ENCODE data around the gene SLC22A23.

Gene SLC22A23

GRCh38 chr6:3294921-3295871 lies 161.7 kb downstream of the SLC22A23 start:
- H3K4me3 ChIP-seq (ENCODE audit: low read length): no peak overlapping the region
- TF ChIP-seq, protein P1, sequence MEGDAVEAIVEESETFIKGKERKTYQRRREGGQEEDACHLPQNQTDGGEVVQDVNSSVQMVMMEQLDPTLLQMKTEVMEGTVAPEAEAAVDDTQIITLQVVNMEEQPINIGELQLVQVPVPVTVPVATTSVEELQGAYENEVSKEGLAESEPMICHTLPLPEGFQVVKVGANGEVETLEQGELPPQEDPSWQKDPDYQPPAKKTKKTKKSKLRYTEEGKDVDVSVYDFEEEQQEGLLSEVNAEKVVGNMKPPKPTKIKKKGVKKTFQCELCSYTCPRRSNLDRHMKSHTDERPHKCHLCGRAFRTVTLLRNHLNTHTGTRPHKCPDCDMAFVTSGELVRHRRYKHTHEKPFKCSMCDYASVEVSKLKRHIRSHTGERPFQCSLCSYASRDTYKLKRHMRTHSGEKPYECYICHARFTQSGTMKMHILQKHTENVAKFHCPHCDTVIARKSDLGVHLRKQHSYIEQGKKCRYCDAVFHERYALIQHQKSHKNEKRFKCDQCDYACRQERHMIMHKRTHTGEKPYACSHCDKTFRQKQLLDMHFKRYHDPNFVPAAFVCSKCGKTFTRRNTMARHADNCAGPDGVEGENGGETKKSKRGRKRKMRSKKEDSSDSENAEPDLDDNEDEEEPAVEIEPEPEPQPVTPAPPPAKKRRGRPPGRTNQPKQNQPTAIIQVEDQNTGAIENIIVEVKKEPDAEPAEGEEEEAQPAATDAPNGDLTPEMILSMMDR (conservative IDR thresholded peaks at IDR 0.05; ENCODE audit: low read length): no peak
- DNase-seq (ENCODE audit: low read depth): no peak

GRCh38 chr6:3294396-3294795 lies 162.5 kb downstream of the SLC22A23 start:
- DNase-seq (ENCODE audit: low read depth): no peak
- H3K4me3 ChIP-seq (ENCODE audit: low read length): no peak overlapping the region
- TF ChIP-seq, protein P1 (conservative IDR thresholded peaks at IDR 0.05; ENCODE audit: low read length): no peak

DNA sequence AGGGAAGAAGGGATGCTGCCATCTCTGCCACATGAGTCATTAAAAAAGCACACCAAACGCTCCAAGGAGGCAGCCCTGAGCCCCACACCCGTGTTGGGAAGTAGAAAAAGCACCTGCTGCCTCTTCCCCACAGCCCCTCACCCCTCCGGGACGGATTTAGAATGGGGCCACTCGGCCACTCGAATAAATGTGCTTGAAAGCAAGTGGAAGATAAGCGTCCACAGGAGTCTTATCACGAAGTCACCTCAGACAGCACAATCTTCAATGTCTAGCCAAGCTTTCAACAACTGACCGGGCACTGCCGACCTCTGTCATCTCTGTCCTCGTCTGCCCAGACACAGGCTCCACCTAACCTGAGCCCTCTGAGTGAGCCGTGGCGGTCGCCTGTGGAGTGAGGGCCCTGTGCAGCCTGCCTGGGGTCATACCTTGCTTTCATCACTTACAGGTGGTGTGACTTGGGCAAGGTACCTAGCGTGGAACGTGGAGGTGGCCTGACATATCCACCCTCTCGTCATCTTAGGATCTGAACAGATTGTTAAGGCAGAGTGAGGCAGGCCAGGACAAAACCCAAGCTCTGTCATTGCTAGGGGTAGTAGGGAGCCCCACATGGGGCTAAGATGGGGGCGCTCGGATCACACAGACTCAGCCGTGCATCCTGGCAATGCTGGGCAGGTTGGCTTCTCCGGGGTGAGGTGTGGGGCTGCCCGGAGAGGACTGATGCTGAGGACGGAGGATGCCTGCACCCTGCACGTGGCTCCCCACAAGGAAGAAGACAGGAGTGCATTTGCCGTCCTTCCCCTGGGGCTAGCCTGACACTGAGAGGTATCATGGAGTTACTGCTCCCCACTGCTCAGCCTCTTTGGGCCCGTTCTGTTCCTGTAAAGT lies 163.3 kb downstream of the SLC22A23 start:
- TF ChIP-seq, protein P1 (conservative IDR thresholded peaks at IDR 0.05; ENCODE audit: low read length): no peak
- no peak overlapping the region for H3K4me3 ChIP-seq (ENCODE audit: low read length)
- DNase-seq (ENCODE audit: low read depth): no peak

GRCh38 chr6:3292431-3293197 lies 164.2 kb downstream of the SLC22A23 start:
- DNase-seq (ENCODE audit: low read depth): no peak
- H3K4me3 ChIP-seq (ENCODE audit: low read length): no peak overlapping the region
- TF ChIP-seq, protein P1 (conservative IDR thresholded peaks at IDR 0.05; ENCODE audit: low read length): no peak

DNA sequence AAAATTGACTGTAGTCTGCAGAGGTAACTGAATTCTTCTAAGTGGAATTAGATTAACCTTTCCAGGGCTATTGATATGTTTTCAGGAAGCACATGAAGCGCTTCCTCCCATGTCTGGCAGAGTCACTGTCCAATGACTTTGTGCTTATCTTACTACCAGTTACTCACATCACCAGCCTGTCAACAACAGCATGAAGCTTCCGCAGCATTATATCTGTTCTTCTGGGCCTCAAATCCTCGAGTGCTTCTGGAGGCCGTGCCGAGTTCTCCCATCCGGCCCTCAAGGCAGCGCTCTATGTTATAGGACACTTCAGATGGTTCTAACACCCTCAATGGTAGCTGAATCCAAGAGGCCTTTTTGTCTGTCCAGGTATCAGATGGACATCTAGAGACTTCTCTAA lies 164.9 kb downstream of the SLC22A23 start:
- no peak overlapping the region for H3K4me3 ChIP-seq (ENCODE audit: low read length)
- TF ChIP-seq, protein P1 (conservative IDR thresholded peaks at IDR 0.05; ENCODE audit: low read length): no peak
- no peak for DNase-seq (ENCODE audit: low read depth)

DNA sequence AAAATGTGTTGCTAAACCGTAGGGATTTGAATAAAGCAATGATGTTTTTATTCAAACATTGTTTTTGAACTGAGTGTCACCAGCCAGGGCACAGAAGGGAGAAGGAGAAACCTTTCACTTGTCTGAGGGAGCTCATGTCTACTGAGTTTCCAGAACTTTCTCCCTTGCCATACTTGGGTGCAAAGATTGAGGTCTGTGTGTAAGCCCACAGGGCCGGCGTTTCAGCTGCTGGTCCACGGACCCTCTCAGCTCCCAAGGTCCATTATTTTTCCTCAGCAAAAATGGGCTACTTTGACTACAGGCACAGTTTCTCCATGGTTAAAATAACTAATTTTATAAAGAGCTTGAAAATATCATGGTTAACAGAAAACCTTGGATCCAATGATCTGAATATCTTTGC lies 165.5 kb downstream of the SLC22A23 start:
- DNase-seq (ENCODE audit: low read depth): no peak
- H3K4me3 ChIP-seq (ENCODE audit: low read length): no peak overlapping the region
- TF ChIP-seq, protein P1 (conservative IDR thresholded peaks at IDR 0.05; ENCODE audit: low read length): no peak
